GM12873 (cell line): Measurements from ENCODE around the gene CHSY3.

Experiments used
- CTCF ChIP-seq: IDR thresholded peaks from 2 replicates; pipeline ENCODE4 v1.5.1; 2012; ENCODE audit warnings: low read depth, mild to moderate bottlenecking, moderate library complexity, low read length, control low read depth; ENCODE audit not compliant: insufficient read depth; ENCODE audit errors: missing control alignments

The CHSY3 gene

GRCh38 chr5:130021876-130022275 lies 117.6 kb downstream of the CHSY3 start:
- TF ChIP-seq CTCF = no peak

GRCh38 chr5:130023604-130024003 lies 119.3 kb downstream of the CHSY3 start:
- TF ChIP-seq CTCF = no peak

GRCh38 chr5:130024006-130024405 lies 119.7 kb downstream of the CHSY3 start:
- no peak for TF ChIP-seq CTCF

GRCh38 chr5:130025511-130025910 lies 121.2 kb downstream of the CHSY3 start:
- no peak for TF ChIP-seq CTCF

GRCh38 chr5:130032807-130033206 lies 128.5 kb downstream of the CHSY3 start:
- TF ChIP-seq CTCF = no peak

- TF ChIP-seq CTCF = no peak
Observed at GRCh38 chr5:130034566-130035210, 130.4 kb downstream of the CHSY3 start.

GRCh38 chr5:130035388-130035787 lies 131.1 kb downstream of the CHSY3 start:
- no peak for TF ChIP-seq CTCF

- no peak for TF ChIP-seq CTCF
Observed at GRCh38 chr5:130037905-130038304, 133.6 kb downstream of the CHSY3 start.
